ENCODE results near the gene SUSD4. TPM values are rescaled to one million over a fixed set of nuclear protein-coding genes. Genes with fewer than 3 reads are reported as not detected.

The SUSD4 gene
- total RNA-seq, 1 experiment from 2014 or later, result 31.4 TPM

DNA sequence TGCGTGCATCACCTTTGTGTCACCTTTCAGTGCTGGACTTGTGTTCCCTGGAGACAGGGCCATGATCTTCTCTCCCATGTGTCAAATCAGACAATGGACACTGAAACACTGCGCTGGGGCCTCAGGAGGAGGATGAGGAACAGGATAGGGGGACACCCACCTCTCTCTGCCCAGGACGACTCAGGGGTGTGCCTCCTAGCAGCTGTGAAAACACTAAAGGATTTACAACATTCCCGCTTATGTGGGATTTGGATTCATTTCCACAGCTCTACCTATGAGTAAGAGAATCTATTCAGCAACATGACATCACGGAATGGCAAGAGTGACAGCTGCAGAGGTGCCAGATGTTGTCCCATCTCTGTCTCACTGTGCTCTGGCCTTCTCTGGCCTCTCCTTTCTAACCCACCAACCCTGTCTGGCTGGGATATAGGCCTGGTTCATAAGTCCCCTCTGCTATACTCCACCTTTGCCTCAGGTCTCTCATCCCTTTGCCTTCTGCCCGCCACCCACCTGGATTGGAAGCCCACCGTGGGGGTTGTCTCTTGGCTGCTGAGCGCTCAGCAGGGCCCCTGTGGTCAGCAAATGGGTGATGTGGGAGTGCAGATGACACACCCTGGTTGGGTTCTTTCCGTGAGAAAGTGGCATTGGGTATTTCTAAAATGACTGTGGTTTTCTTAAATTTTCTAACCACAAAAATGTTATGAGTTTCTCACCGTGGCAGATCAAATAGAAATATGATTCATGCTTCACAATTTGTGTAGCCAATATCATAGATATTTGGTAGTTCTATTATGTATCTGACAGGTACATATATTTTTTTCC lies 173.9 kb downstream of the SUSD4 start:
- ChIA-PET POLR2A (no interaction called here), CTCF (no interaction called here)
- no peaks in the 10 kb centered on the region for H3K27me3 ChIP-seq (replicated peaks; ENCODE audit: control insufficient read depth, insufficient read depth, low read length)
- intact Hi-C loops (cut with micrococcal nuclease; ENCODE audit: unreplicated experiment), result no loop called here
- Mint-ChIP-seq H3K4me3 (ENCODE audit: unreplicated experiment) (no peak overlapping the region), H3K27ac (ENCODE audit: unreplicated experiment) (no peak overlapping the region), H3K9me3 (ENCODE audit: unreplicated experiment) (no peaks in the 10 kb centered on the region), H3K4me1 (ENCODE audit: low read depth, unreplicated experiment) (peaks cover 17% of the 10 kb centered on the region), H3K36me3 (ENCODE audit: insufficient read depth, unreplicated experiment) (no peaks in the 10 kb centered on the region), H3K27me3 (ENCODE audit: insufficient read depth, unreplicated experiment) (no peaks in the 10 kb centered on the region)
- H3K4me3 ChIP-seq (ENCODE audit: low read depth, low read length), result no peak overlapping the region
- no peaks in the 10 kb centered on the region for H3K36me3 ChIP-seq (ENCODE audit: control insufficient read depth, insufficient read depth, low read length)
- no peaks in the 10 kb centered on the region for H3K9me3 ChIP-seq
- no peaks in the 10 kb centered on the region for H3K4me1 ChIP-seq
- TF ChIP-seq, protein P1, sequence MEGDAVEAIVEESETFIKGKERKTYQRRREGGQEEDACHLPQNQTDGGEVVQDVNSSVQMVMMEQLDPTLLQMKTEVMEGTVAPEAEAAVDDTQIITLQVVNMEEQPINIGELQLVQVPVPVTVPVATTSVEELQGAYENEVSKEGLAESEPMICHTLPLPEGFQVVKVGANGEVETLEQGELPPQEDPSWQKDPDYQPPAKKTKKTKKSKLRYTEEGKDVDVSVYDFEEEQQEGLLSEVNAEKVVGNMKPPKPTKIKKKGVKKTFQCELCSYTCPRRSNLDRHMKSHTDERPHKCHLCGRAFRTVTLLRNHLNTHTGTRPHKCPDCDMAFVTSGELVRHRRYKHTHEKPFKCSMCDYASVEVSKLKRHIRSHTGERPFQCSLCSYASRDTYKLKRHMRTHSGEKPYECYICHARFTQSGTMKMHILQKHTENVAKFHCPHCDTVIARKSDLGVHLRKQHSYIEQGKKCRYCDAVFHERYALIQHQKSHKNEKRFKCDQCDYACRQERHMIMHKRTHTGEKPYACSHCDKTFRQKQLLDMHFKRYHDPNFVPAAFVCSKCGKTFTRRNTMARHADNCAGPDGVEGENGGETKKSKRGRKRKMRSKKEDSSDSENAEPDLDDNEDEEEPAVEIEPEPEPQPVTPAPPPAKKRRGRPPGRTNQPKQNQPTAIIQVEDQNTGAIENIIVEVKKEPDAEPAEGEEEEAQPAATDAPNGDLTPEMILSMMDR (IDR thresholded peaks at IDR 0.05; ENCODE audit: insufficient read depth in 1 of 2, low read depth in 1 of 2, low read length in 1 of 2, severe bottlenecking in 1 of 2, unreplicated experiment in 1 of 2), result no peak
- no peak for DNase-seq
- BruUV-seq (replicated peaks), result no TSS peak

DNA sequence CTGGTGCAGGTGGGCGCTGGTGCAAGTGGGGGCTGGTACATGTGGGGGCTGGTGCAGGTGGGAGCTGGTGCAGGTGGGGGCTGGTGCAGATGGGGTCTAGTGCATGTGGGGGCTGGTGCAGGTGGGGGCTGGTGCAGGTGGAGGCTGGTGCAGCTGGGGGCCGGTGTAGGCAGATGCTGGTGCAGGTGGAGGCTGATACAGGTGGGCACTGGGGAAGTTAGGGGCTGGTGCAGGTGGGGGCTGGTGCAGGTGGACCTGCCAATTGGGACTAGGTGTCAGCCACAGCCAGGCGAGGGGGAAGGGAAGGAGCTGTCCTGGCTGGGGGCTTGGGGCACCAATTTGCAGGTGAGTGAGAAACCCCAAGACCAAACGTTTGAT lies 174.5 kb downstream of the SUSD4 start:
- no peak overlapping the region for H3K4me3 ChIP-seq (ENCODE audit: low read depth, low read length)
- H3K9me3 ChIP-seq, result no peaks in the 10 kb centered on the region
- ChIA-PET CTCF (no interaction called here), POLR2A (no interaction called here)
- Mint-ChIP-seq H3K36me3 (ENCODE audit: insufficient read depth, unreplicated experiment) (no peaks in the 10 kb centered on the region), H3K27me3 (ENCODE audit: insufficient read depth, unreplicated experiment) (no peaks in the 10 kb centered on the region), H3K4me1 (ENCODE audit: low read depth, unreplicated experiment) (peaks cover 13% of the 10 kb centered on the region), H3K27ac (ENCODE audit: unreplicated experiment) (no peak overlapping the region), H3K4me3 (ENCODE audit: unreplicated experiment) (no peak overlapping the region), H3K9me3 (ENCODE audit: unreplicated experiment) (no peaks in the 10 kb centered on the region)
- no peaks in the 10 kb centered on the region for H3K36me3 ChIP-seq (ENCODE audit: control insufficient read depth, insufficient read depth, low read length)
- intact Hi-C loops (cut with micrococcal nuclease; ENCODE audit: unreplicated experiment), result no loop called here
- H3K4me1 ChIP-seq, result no peaks in the 10 kb centered on the region
- TF ChIP-seq, protein P1 (IDR thresholded peaks at IDR 0.05; ENCODE audit: insufficient read depth in 1 of 2, low read depth in 1 of 2, low read length in 1 of 2, severe bottlenecking in 1 of 2, unreplicated experiment in 1 of 2), result no peak
- H3K27me3 ChIP-seq (replicated peaks; ENCODE audit: control insufficient read depth, insufficient read depth, low read length), result no peaks in the 10 kb centered on the region
- no TSS peak for BruUV-seq (replicated peaks)
- DNase-seq, result no peak

DNA sequence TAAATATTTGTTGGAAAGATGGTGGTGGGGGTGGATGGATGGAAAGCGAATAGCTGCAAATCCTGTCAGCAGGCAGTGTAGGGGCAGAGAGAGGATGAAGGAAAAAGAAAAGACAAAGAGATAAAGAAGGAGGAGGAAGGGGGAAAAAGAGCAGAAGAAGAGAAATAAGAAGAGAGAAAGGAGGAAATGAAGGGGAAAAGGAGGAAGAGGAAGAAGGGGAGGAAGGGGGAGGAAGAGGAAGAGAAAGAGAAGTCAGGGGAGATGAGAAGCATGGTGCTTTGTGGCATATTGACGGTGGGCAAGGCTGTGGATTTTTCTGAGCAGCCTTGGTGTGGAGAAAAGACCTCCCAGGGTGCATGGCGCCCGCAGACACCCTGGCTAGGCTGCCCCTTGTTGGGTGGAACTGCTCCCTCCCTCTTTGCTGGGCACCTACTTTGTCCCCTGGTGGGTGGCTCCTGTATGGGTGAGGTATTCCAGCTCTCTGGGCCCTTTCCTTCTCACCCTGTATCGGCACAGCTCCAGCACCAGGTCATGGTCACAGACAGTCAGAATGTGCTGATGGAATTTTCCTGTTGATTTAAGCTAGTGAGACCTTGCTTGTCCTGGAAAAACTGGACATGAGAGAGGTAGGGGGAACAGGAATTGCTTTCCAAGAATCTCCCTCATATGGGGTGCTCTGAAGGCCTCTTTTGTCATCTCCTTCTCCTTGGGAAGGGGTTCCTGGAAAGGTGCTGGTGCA lies 175.2 kb downstream of the SUSD4 start:
- Histone ChIP-seq H3K27me3 (replicated peaks; ENCODE audit: control insufficient read depth, insufficient read depth, low read length) (no peaks in the 10 kb centered on the region), H3K4me1 (no peaks in the 10 kb centered on the region), H3K36me3 (ENCODE audit: control insufficient read depth, insufficient read depth, low read length) (no peaks in the 10 kb centered on the region), H3K9me3 (no peaks in the 10 kb centered on the region), H3K4me3 (ENCODE audit: low read depth, low read length) (no peak overlapping the region)
- Mint-ChIP-seq H3K4me3 (ENCODE audit: unreplicated experiment) (no peak overlapping the region), H3K9me3 (ENCODE audit: unreplicated experiment) (no peaks in the 10 kb centered on the region), H3K4me1 (ENCODE audit: low read depth, unreplicated experiment) (peaks cover 13% of the 10 kb centered on the region), H3K27me3 (ENCODE audit: insufficient read depth, unreplicated experiment) (no peaks in the 10 kb centered on the region), H3K27ac (ENCODE audit: unreplicated experiment) (no peak overlapping the region), H3K36me3 (ENCODE audit: insufficient read depth, unreplicated experiment) (no peaks in the 10 kb centered on the region)
- DNase-seq, result no peak
- intact Hi-C loops (cut with micrococcal nuclease; ENCODE audit: unreplicated experiment), result no loop called here
- CTCF ChIA-PET, result no interaction called here
- POLR2A ChIA-PET, result no interaction called here
- TF ChIP-seq, protein P1 (IDR thresholded peaks at IDR 0.05; ENCODE audit: insufficient read depth in 1 of 2, low read depth in 1 of 2, low read length in 1 of 2, severe bottlenecking in 1 of 2, unreplicated experiment in 1 of 2), result no peak
- BruUV-seq (replicated peaks), result no TSS peak

All from Caco-2 (cell line).